Measurements from ENCODE around the gene TRIM10.
A peak's percentile ranks its signal among the peaks of the same experiment; 100 is the strongest.

Gene TRIM10

GRCh38 chr6:30113841-30114240 lies 47.2 kb downstream of the TRIM10 start:
- Mint-ChIP-seq H3K4me3 (no peak overlapping the region), H3K9me3 (no peaks in the 10 kb centered on the region), H3K27me3 (peaks cover 12% of the 10 kb centered on the region), H3K4me1 (peaks cover 10% of the 10 kb centered on the region), H3K36me3 (no peaks in the 10 kb centered on the region), H3K27ac (no peak overlapping the region)
- DNase-seq (ENCODE audit: low spot score in 2 of 2) (no peak), ATAC-seq (ENCODE audit: low read depth) (no peak)

- peaks cover 10% of the 10 kb centered on the region for H3K4me1 Mint-ChIP-seq
- H3K27me3 Mint-ChIP-seq: peaks cover 16% of the 10 kb centered on the region
- ATAC-seq (ENCODE audit: low read depth): peak; percentile 73
- no peaks in the 10 kb centered on the region for H3K9me3 Mint-ChIP-seq
- no peak within 1 kb of the TSS for H3K27ac Mint-ChIP-seq
- H3K36me3 Mint-ChIP-seq: no peaks in the 10 kb centered on the region
- no peak within 1 kb of the TSS for H3K4me3 Mint-ChIP-seq
- DNase-seq (ENCODE audit: low spot score in 2 of 2): no peak
These were observed 47.8 kb downstream of the TRIM10 start, which contains the start of gene TRIM31 for GRCh38 chr6:30113003-30113759. TRIM31 (minus strand) TSS chr6:30113090; CDS start chr6:30112805, 285 bp downstream.

GRCh38 chr6:30112402-30112994 lies 48.5 kb downstream of the TRIM10 start:
- H3K4me3 Mint-ChIP-seq: no peak overlapping the region
- ATAC-seq (ENCODE audit: low read depth) (no peak), DNase-seq (ENCODE audit: low spot score in 2 of 2) (no peak)
- no peaks in the 10 kb centered on the region for H3K9me3 Mint-ChIP-seq
- peaks cover 10% of the 10 kb centered on the region for H3K4me1 Mint-ChIP-seq
- H3K36me3 Mint-ChIP-seq: no peaks in the 10 kb centered on the region
- H3K27me3 Mint-ChIP-seq: peaks cover 19% of the 10 kb centered on the region
- no peak overlapping the region for H3K27ac Mint-ChIP-seq

GRCh38 chr6:30111266-30111856 lies 49.6 kb downstream of the TRIM10 start:
- Mint-ChIP-seq H3K36me3 (no peaks in the 10 kb centered on the region), H3K4me3 (no peak overlapping the region), H3K27ac (no peak overlapping the region), H3K27me3 (peaks cover 23% of the 10 kb centered on the region), H3K4me1 (peaks cover 10% of the 10 kb centered on the region), H3K9me3 (no peaks in the 10 kb centered on the region)
- DNase-seq (ENCODE audit: low spot score in 2 of 2): no peak
- ATAC-seq (ENCODE audit: low read depth): no peak

GRCh38 chr6:30104661-30105060 lies 56.4 kb downstream of the TRIM10 start:
- DNase-seq (ENCODE audit: low spot score in 2 of 2): no peak

GRCh38 chr6:30103872-30104179 lies 57.2 kb downstream of the TRIM10 start:
- Mint-ChIP-seq H3K27me3 (peaks cover 35% of the 10 kb centered on the region), H3K4me3 (peak overlapping the region; percentile 86), H3K27ac (no peak overlapping the region), H3K4me1 (peaks cover 30% of the 10 kb centered on the region), H3K9me3 (no peaks in the 10 kb centered on the region), H3K36me3 (no peaks in the 10 kb centered on the region)
- DNase-seq (ENCODE audit: low spot score in 2 of 2) (no peak), ATAC-seq (ENCODE audit: low read depth) (no peak)

More at GRCh38 chr6:30104661-30105060, 56.4 kb downstream of the TRIM10 start:
- ATAC-seq (ENCODE audit: low read depth): no peak
- H3K4me1 Mint-ChIP-seq: peaks cover 28% of the 10 kb centered on the region
- H3K27ac Mint-ChIP-seq: no peak overlapping the region
- peaks cover 31% of the 10 kb centered on the region for H3K27me3 Mint-ChIP-seq
- no peaks in the 10 kb centered on the region for H3K36me3 Mint-ChIP-seq
- H3K9me3 Mint-ChIP-seq: no peaks in the 10 kb centered on the region
- no peak overlapping the region for H3K4me3 Mint-ChIP-seq

- peaks cover 36% of the 10 kb centered on the region for H3K27me3 Mint-ChIP-seq
- H3K9me3 Mint-ChIP-seq: no peaks in the 10 kb centered on the region
- peak overlapping the region; percentile 86 for H3K4me3 Mint-ChIP-seq
- ATAC-seq (ENCODE audit: low read depth): peak; percentile 86
- no peaks in the 10 kb centered on the region for H3K36me3 Mint-ChIP-seq
- peak; percentile 82 to 83 for DNase-seq (ENCODE audit: low spot score in 2 of 2)
- H3K27ac Mint-ChIP-seq: peak overlapping the region; percentile 28
- H3K4me1 Mint-ChIP-seq: peaks cover 33% of the 10 kb centered on the region
These were observed 57.8 kb downstream of the TRIM10 start for GRCh38 chr6:30102970-30103871.

GRCh38 chr6:30102414-30102969 lies 58.5 kb downstream of the TRIM10 start:
- DNase-seq (ENCODE audit: low spot score in 2 of 2): no peak
- peaks cover 36% of the 10 kb centered on the region for H3K4me1 Mint-ChIP-seq
- peak overlapping the region; percentile 86 for H3K4me3 Mint-ChIP-seq
- no peaks in the 10 kb centered on the region for H3K9me3 Mint-ChIP-seq
- H3K36me3 Mint-ChIP-seq: no peaks in the 10 kb centered on the region
- no peak overlapping the region for H3K27ac Mint-ChIP-seq
- peak; percentile 18 for ATAC-seq (ENCODE audit: low read depth)
- peaks cover 33% of the 10 kb centered on the region for H3K27me3 Mint-ChIP-seq

All from memory B cell (primary cell).